Measurements from ENCODE around the gene GALNT18. TPM values are rescaled to one million over a fixed set of nuclear protein-coding genes. Genes with fewer than 3 reads are reported as not detected.

The GALNT18 gene
- total RNA-seq, 1 donor from 2014 or later, result 22.1 TPM

DNA sequence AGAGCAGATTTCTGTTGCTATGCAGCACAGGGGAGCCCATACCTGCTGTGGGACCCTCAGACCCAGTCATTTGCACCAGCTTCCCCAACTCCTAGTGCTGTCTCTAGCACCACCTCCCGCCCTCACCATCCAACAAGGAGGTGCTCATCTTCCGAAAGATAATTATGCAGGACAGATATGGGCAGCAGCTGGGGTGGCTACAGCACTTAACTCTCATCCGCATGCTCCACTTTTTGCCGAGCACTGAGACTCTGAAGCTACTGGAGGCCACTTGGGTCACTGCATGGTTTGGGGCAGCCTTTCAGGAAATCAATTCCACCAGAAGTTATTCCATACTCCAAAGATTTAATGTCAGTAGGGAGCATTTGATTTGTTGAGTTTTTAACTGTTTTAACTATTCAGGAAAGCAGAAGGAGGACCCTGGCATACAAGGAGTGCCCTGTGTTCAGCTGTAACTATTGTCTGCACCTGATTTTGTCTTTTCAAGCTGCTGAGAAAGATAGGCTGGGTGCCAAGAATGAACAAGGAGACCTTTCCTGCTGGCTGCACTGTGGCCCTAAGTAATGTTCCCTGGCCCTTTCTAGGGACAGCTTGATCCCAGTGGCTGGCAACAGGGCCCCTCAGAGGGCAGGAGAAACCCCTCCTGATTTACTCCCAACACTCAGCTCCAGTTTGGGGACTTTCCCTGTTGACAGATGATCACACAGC, 201.5 kb downstream of the GALNT18 start:
- H3K9me3 ChIP-seq, result no peaks in the 10 kb centered on the region
- H3K27me3 ChIP-seq, result no peaks in the 10 kb centered on the region
- intact Hi-C loops (cut with DNase I), result no loop called here
- DNase-seq (ENCODE audit: extremely low spot score in 2 of 2), result no peak
- H3K36me3 ChIP-seq, result no peaks in the 10 kb centered on the region
- H3K27ac ChIP-seq, result no peak overlapping the region
- TF ChIP-seq, protein P1, sequence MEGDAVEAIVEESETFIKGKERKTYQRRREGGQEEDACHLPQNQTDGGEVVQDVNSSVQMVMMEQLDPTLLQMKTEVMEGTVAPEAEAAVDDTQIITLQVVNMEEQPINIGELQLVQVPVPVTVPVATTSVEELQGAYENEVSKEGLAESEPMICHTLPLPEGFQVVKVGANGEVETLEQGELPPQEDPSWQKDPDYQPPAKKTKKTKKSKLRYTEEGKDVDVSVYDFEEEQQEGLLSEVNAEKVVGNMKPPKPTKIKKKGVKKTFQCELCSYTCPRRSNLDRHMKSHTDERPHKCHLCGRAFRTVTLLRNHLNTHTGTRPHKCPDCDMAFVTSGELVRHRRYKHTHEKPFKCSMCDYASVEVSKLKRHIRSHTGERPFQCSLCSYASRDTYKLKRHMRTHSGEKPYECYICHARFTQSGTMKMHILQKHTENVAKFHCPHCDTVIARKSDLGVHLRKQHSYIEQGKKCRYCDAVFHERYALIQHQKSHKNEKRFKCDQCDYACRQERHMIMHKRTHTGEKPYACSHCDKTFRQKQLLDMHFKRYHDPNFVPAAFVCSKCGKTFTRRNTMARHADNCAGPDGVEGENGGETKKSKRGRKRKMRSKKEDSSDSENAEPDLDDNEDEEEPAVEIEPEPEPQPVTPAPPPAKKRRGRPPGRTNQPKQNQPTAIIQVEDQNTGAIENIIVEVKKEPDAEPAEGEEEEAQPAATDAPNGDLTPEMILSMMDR (IDR thresholded peaks at IDR 0.05), result no peak
- no peak for TF ChIP-seq POLR2AphosphoS5 (IDR thresholded peaks at IDR 0.05; ENCODE audit: insufficient read depth in 1 of 2, low read depth in 1 of 2)
- no peak for TF ChIP-seq POLR2A (IDR thresholded peaks at IDR 0.05)
- H3K4me3 ChIP-seq, result no peak overlapping the region
- H3K4me1 ChIP-seq, result no peaks in the 10 kb centered on the region

DNA sequence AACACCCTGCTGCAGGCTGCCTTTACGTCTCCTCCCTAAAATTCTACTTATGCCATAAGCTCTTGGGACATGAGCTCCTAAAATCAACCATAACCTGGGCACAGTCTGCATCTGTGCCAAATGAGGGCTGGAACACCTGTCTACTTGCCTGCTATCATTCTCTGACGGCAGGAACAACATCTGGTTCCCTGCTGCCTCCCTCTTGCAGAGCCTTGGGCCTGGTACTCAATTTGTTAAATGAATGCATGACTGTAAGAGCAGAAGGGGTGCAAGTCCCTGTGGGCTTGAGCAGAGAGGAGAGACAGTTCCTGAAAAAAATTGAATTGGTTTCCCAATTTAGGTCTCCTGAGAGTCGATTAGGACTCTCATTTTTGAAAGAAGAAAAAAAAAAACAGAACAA, 202.1 kb downstream of the GALNT18 start:
- intact Hi-C loops (cut with DNase I), result loop anchor here (10.0 kb wide), 1 partner anchor 195 kb away; no protein-coding TSS in a partner anchor
- TF ChIP-seq POLR2AphosphoS5 (IDR thresholded peaks at IDR 0.05; ENCODE audit: insufficient read depth in 1 of 2, low read depth in 1 of 2) (no peak), POLR2A (IDR thresholded peaks at IDR 0.05) (no peak)
- TF ChIP-seq, protein P1 (IDR thresholded peaks at IDR 0.05), result no peak
- Histone ChIP-seq H3K4me1 (no peaks in the 10 kb centered on the region), H3K27me3 (no peaks in the 10 kb centered on the region), H3K27ac (no peak overlapping the region), H3K4me3 (no peak overlapping the region), H3K36me3 (no peaks in the 10 kb centered on the region), H3K9me3 (no peaks in the 10 kb centered on the region)
- DNase-seq (ENCODE audit: extremely low spot score in 2 of 2), result no peak

DNA sequence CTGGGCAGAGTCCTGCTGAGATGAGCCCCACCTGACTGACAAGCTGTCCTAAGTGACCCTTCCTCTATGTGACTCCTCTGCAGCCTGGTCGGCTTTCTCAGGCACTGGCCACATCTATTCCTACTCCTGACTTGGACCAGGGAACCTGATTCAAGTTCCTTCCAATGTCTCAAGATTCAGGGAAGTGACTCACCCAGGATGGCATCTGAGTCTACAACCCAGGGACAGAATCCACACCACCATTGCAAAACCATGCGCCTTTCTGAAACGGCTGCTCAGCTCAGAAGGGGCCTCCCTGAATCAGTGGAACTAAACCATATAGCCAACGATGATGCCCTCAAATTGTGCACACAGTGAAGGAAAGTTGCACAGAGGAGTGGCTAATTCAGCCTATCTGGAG, 204.9 kb downstream of the GALNT18 start:
- Histone ChIP-seq H3K27ac (no peak overlapping the region), H3K9me3 (no peaks in the 10 kb centered on the region), H3K4me3 (no peak overlapping the region), H3K27me3 (no peaks in the 10 kb centered on the region), H3K4me1 (no peaks in the 10 kb centered on the region), H3K36me3 (no peaks in the 10 kb centered on the region)
- DNase-seq (ENCODE audit: extremely low spot score in 2 of 2), result no peak
- TF ChIP-seq POLR2AphosphoS5 (IDR thresholded peaks at IDR 0.05; ENCODE audit: insufficient read depth in 1 of 2, low read depth in 1 of 2) (no peak), POLR2A (IDR thresholded peaks at IDR 0.05) (no peak)
- TF ChIP-seq, protein P1 (IDR thresholded peaks at IDR 0.05), result no peak
- intact Hi-C loops (cut with DNase I), result loop anchor here (10.0 kb wide), 1 partner anchor 198 kb away; no protein-coding TSS in a partner anchor

DNA sequence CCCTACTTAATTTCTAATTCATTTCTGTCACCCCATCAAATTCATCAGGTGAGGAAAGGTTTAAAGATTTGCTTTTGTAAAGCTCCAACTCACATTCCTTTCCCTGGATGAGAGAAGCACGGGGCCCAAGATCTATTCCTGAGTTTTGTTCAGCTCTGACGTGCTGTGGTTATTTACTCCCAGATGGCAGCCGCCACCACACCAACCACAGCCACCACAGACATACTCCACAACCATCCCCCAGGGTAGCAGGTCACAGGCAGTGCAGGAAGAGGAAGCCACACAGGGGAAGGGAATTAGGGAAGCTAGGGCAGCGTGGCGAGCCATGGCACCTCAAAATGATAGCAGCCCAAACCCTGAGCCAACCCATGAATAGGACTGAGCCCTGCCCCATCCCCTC, 205.3 kb downstream of the GALNT18 start:
- intact Hi-C loops (cut with DNase I), result loop anchor here (10.0 kb wide), 1 partner anchor 198 kb away; no protein-coding TSS in a partner anchor
- Histone ChIP-seq H3K4me3 (no peak overlapping the region), H3K27me3 (no peaks in the 10 kb centered on the region), H3K36me3 (no peaks in the 10 kb centered on the region), H3K9me3 (no peaks in the 10 kb centered on the region), H3K27ac (no peak overlapping the region), H3K4me1 (no peaks in the 10 kb centered on the region)
- no peak for TF ChIP-seq POLR2A (IDR thresholded peaks at IDR 0.05)
- TF ChIP-seq, protein P1 (IDR thresholded peaks at IDR 0.05), result no peak
- no peak for TF ChIP-seq POLR2AphosphoS5 (IDR thresholded peaks at IDR 0.05; ENCODE audit: insufficient read depth in 1 of 2, low read depth in 1 of 2)
- DNase-seq (ENCODE audit: extremely low spot score in 2 of 2), result no peak

DNA sequence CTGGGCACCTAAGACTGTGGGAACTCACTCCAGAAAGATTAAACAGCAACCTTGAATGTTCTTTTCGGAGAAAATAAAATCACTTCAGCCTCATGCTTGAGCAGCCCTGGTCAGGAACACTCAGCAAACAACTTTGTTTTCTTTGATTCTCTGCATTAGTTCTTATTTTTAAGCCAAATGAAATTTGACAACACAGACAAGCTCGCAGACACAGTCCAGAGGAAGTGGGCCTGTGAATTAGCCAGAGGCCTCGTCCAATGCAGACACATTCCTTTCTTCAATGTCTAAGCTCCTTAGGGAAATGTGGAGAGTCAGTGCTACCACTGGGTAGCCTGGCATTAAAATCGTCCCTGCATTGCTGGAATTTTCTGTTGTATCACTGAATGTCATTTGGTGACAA, 205.9 kb downstream of the GALNT18 start:
- Histone ChIP-seq H3K36me3 (no peaks in the 10 kb centered on the region), H3K4me1 (no peaks in the 10 kb centered on the region), H3K27me3 (no peaks in the 10 kb centered on the region), H3K9me3 (no peaks in the 10 kb centered on the region), H3K27ac (no peak overlapping the region), H3K4me3 (no peak overlapping the region)
- TF ChIP-seq, protein P1 (IDR thresholded peaks at IDR 0.05), result no peak
- TF ChIP-seq POLR2A (IDR thresholded peaks at IDR 0.05), result no peak
- no peak for TF ChIP-seq POLR2AphosphoS5 (IDR thresholded peaks at IDR 0.05; ENCODE audit: insufficient read depth in 1 of 2, low read depth in 1 of 2)
- intact Hi-C loops (cut with DNase I), result loop anchor here (10.0 kb wide), 1 partner anchor 199 kb away; no protein-coding TSS in a partner anchor
- no peak for DNase-seq (ENCODE audit: extremely low spot score in 2 of 2)
